Inflammatory macrophage (primary cell): Measurements from ENCODE around the gene PADI4.
A peak's percentile ranks its signal among the peaks of the same experiment; 100 is the strongest.
"Not testable (repeated sequence)": the region's sequence is repeated elsewhere in the genome, so short reads cannot be mapped to it uniquely, and the experiment has no call there.

Experiments
- DNase-seq, 2 donors: peaks; one replicate each; pipeline ENCODE4 v3.0.0-alpha.2; 2020 to 2022

The PADI4 gene

GRCh38 chr1:17315542-17316130 lies 7.6 kb downstream of the PADI4 start:
- DNase-seq = no peak

- DNase-seq = no peak
Observed at GRCh38 chr1:17316704-17317103, 8.7 kb downstream of the PADI4 start.

- DNase-seq = no peak
Observed at GRCh38 chr1:17318262-17318661, 10.3 kb downstream of the PADI4 start.

DNA sequence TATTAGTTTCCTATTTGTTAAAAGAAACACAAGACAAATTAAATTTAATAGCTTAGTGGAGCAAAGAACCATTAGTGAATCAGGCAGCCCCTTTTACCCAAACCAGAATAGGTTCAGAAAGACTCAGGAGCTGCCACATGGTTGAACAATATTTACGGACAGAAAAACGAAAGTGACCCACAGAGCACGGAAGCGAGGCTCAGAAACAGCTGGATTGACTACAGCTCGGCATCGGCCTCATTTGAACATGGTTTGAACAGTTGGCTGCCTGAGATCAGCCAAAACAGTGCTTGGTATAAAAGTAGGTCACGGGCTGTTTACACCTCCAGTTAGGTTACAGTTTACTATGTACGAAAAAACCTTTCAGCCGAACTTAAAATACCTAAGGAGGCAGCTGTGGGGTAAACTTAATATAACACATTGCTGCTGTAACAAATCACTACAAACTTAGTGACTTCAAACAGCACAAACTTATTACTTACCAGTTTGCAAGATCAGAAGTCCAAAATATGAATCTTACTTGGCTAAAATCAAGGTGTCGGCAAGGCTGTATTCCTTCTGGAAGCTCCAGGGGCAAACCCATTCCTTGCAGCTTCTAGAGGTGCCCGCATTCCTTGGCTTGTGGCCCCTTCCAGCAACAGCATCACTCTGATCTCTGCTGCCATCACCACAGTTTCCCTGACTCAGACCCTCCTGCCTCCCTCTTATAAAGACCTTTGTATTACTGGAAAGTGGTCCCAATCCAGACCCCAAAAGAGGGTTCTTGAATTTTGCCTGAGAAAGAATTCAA lies 11.8 kb downstream of the PADI4 start:
- DNase-seq = no peak

DNA sequence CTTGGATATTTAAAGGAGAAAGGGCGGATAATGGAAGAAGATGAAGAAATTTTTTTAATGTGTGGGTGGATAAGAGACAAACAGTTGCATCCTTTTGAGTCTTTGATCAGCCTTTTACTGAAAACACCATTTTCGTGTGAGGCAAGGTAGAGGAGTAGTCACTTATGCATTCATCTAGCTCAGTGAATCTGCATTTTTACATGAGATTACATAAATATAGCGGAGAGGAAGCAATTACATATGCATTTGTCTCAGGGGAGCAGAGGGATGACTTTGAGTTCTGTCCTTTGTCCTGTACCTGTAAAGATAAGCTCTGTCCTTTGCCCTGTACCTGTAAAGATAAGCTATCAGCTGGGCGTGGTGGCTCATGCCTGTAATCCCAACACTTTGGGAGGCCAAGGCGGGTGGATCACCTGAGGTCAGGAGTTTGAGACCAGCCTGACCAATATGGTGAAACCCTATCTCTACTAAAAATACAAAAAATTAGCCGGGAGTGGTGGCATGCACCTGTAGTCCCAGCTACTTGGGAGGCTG lies 13.9 kb downstream of the PADI4 start:
- DNase-seq = not testable (repeated sequence)

DNA sequence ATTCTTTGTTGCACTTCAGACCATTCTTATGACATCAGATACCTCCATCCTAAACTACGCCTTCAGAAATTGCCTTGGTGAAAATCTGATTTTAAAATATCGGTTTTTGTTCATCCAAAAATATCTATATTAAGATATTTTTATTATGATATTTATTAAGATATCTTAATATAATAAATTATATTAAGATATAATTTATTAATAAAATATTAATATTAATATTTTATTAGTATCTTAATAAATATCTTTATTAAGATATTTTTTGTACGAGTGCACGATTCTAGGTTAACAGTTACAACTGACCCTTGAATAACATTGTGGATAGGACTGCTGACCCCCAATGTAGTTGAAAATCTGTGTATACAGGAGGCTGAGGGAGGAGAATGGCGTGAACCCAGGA lies 20.9 kb downstream of the PADI4 start:
- no peak for DNase-seq

DNA sequence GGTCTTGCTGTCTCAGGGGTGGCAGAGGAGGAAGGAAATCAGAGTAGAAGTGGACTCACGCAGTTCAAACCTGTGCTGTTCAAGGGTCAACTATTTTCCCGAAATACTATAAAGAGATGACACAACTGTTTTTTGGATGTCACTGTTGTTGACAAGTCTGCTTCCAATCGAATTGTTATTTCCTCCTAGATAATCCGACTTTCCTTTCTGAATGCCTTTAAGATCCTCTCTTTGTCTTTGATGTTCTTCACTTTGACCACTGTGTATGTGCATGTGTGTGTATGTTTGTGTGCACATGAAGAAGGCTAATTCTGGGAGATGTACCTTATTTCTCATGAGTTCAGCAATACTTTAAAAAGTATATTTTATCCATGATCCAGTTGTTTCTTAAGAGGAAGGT lies 21.6 kb downstream of the PADI4 start:
- no peak for DNase-seq

DNA sequence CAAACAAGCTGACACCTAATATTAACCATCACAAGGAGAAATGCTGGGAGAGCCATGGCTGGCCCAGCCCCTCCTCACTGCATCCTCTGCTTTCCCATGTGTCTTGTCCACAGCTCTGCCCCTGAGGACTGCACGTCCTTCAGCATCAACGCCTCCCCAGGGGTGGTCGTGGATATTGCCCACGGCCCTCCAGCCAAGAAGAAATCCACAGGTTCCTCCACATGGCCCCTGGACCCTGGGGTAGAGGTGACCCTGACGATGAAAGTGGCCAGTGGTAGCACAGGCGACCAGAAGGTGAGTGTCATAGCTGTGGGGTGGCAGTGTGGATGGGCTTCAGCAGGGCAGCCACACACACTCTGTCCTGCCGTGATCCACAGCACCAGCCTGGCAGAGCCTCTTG lies 22.9 kb downstream of the PADI4 start:
- no peak for DNase-seq

GRCh38 chr1:17333081-17333480 lies 25.1 kb downstream of the PADI4 start:
- DNase-seq = no peak

- peak; percentile 68 to 69 for DNase-seq
Observed at GRCh38 chr1:17335821-17336710, 28.1 kb downstream of the PADI4 start.

GRCh38 chr1:17338706-17339493 lies 30.9 kb downstream of the PADI4 start:
- DNase-seq = no peak

GRCh38 chr1:17339521-17339920 lies 31.5 kb downstream of the PADI4 start:
- DNase-seq = no peak

DNA sequence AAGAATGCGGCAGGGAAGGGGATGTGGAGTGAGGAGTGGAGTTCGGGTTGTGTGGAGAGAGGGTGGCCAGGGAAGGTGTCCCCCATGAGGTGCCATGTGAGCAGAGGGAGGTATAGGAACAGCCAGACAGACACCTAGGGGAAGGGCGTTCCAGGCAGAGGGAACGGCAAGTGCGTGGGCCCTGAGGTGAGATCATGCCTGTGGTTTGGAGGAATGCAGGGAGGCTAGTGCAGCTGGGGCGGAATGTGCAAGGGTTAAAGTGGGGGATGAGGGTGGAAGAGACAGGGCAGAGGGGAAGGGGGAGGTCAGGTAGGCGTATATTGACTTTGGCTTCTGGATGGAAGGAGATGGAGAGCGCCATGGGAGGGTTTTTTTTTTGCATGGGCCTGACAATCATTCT lies 32.4 kb downstream of the PADI4 start:
- no peak for DNase-seq

DNA sequence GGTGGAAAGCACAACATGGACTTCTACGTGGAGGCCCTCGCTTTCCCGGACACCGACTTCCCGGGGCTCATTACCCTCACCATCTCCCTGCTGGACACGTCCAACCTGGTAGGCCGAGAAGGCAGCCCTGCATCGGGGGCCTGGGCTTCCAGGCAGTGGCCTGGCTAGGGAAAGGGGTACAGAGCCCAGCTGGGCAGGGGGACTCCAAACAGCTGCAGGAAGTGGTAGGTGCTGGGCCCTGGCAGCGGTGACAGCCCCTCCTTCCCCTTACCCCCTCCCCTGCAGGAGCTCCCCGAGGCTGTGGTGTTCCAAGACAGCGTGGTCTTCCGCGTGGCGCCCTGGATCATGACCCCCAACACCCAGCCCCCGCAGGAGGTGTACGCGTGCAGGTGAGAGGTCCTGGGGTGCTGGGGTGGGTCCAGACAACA lies 34.0 kb downstream of the PADI4 start:
- no peak for DNase-seq

GRCh38 chr1:17345506-17345905 lies 37.5 kb downstream of the PADI4 start:
- DNase-seq = peak in 1 of 2 donors; percentile 11

DNA sequence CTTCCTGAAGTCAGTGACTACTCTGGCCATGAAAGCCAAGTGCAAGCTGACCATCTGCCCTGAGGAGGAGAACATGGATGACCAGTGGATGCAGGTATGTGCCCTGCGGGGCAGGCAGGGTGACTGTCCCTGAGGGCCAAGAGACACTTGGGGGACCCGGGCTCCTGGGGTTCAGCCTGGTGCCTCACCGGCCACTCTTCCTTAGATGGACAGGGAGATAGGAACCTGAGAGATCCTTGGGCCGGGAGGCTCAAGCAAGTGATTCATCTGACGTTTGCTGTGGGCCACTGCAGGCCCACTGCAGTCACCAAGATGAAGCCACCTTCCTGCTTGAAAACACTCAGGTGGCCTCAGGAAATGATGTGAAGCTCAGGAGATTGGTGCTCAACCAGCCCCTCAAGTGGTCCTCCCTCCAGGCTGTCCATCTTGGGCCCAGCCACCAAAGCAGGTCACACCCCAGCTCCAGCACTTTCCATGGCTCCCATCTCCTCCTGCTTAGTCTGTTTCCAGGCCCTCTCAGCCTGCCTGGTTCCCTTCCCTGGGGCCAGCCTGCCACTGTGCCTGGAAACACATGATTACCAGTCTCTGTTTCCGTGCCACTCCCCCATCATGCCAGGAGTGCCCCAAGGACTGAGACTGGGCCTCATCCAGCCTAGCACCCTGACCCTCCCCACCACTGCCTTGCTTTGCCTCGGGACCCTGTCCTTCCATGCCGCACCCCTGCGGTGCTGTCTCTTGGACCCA lies 38.2 kb downstream of the PADI4 start:
- no peak for DNase-seq

GRCh38 chr1:17347769-17348592 lies 40.0 kb downstream of the PADI4 start:
- peak in 1 of 2 donors; percentile 19 for DNase-seq

DNA sequence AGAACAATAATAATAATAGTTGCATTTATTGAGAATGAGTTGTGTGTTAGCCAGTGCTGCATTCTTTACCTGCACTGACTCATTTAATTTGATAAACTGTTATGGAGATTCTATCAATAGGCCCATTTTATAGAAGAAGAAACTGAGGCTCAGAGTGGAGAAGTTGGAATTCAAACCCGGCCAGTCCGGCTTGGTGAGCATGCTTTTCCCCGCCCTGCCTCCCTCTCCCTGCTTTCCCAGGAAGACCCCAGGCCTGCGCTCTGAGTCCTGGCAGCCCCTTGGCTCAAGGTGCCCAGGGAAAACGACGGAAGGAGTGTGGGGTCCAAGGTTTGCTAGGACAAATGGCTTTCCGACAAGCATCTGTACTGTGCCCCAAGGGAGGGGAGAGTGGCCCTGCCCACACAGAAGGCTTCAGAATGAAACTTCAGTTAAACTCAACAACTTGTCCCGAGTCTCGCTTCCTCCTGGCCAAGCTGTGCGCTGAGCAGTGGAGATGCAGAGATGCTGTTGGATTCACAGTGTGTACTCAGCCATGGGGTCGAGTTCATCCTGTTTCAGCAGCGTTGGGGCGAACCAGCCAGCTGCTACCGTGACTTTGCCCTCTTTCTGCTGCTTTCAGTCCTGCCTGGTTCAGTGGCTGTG lies 40.7 kb downstream of the PADI4 start:
- no peak for DNase-seq

GRCh38 chr1:17350083-17350482 lies 42.1 kb downstream of the PADI4 start:
- DNase-seq = no peak

DNA sequence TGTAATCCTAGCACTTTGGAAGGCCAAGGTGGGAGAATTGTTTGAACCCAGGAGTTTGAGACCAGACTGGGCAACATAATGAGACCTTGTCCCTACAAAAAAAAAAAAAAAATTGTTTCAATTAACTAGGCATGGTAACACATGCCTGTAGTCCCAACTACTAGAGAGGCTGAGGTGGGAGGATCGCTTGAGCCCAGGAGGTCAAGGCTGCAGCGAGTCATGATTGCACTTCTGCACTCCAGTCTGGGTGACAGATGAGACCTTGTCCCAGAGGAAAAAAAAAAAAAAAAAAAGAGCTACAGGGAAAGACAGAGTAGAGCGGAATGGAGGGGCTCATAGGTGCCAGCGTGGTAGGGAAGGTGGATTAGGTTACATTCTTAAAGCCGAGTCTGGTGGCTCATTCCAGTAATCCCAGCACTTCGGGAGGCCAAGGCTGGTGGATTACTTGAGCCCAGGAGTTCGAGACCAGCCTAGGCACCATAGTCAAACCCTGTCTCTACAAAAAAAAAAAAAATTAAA lies 43.0 kb downstream of the PADI4 start:
- DNase-seq = no peak
